Activated T-helper 2 cell treated with anti-CD3 and anti-CD28 coated beads, Interferon-gamma antibody, Interleukin-2, Interleukin-4, amounts not matched to agents 10 μg/mL and 5 μg/mL and 100 μg/mL, durations not matched to agents 14 hours and 24 hours and 36 hours (primary cell): ENCODE results near the gene JMJD8. TPM values are rescaled to one million over a fixed set of nuclear protein-coding genes. Genes with fewer than 3 reads are reported as not detected.

Experiments used
- DNase-seq: peaks from one replicate; pipeline ENCODE4 v3.0.0; 2021; ENCODE audit warnings: low spot score
- H3K27ac Mint-ChIP-seq: one replicate; pipeline ENCODE4 v1.8.0; 2021; ENCODE audit warnings: mixed read lengths
- H3K27me3 Mint-ChIP-seq: one replicate; pipeline ENCODE4 v1.8.0; 2021; ENCODE audit warnings: low read depth, mixed read lengths
- H3K36me3 Mint-ChIP-seq: one replicate; pipeline ENCODE4 v1.8.0; 2021; ENCODE audit warnings: low read depth, mixed read lengths
- H3K4me1 Mint-ChIP-seq: one replicate; pipeline ENCODE4 v1.8.0; 2021; ENCODE audit warnings: low read depth, mixed read lengths
- H3K4me3 Mint-ChIP-seq: one replicate; pipeline ENCODE4 v1.8.0; 2021; ENCODE audit warnings: low read depth, mild to moderate bottlenecking, moderate library complexity, mixed read lengths
- H3K9me3 Mint-ChIP-seq: one replicate; pipeline ENCODE4 v1.8.0; 2021; ENCODE audit warnings: mixed read lengths
- intact Hi-C: fragments of 100-400 bp; cut with micrococcal nuclease; formaldehyde crosslinking; loops from one replicate; pipeline ENCODE4 v1.15.1; 2023
- total RNA-seq: library from RNA; stranded (reverse); gene quantifications from 2 replicates; pipeline ENCODE4 v1.2.3, GENCODE V29; 2022

Gene JMJD8
- total RNA-seq, 1 donor from 2014 or later = 48.8 TPM

- Mint-ChIP-seq H3K36me3 (peaks cover 34% of the 10 kb centered on the region), H3K4me3 (peak overlapping the region; percentile 47), H3K9me3 (no peaks in the 10 kb centered on the region), H3K27ac (no peak overlapping the region), H3K4me1 (peaks cover 18% of the 10 kb centered on the region), H3K27me3 (no peaks in the 10 kb centered on the region)
- DNase-seq = no peak
- intact Hi-C loops = no loop called here
These were observed 1.8 kb upstream of the JMJD8 start for GRCh38 chr16:685967-686366.

DNA sequence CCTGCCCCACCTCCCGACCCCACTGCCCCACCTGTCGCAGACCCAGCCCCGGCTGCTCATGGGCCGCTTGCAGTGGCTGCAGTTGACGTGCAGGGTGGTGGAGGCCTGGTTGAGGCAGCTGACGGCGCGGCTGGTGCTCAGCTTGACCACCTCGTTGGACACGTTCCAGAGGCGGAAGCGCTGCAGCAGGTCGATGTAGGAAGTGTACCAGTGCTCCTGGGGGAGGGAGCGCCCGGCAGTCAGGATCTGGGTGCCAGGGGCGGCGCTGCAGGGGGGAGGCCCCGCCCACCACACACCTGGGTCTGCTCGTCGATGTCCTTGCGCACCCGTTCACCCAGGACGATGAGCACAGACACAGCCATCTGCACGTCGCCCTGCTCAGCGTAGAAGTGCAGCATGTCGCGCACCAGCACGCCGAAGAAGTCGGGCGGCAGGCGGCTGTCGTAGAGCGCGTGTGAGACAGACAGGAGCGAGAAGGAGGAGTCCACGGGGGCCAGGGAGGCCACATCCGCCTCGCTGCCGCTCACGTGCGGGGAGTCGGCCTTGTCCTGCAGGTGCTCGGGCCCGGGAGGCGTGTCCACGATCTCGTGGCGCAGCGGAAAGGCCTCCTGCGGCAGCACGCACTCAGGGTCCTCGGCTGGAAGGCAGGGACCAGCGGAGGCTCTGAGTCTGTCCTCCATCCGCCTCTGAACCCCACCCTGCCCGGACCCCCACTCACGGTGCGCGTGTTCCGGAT, 995 bp upstream of the JMJD8 start:
- H3K27ac Mint-ChIP-seq = no peak overlapping the region
- H3K4me3 Mint-ChIP-seq = no peak overlapping the region
- H3K4me1 Mint-ChIP-seq = peaks cover 18% of the 10 kb centered on the region
- no peak for DNase-seq
- H3K36me3 Mint-ChIP-seq = peaks cover 33% of the 10 kb centered on the region
- H3K27me3 Mint-ChIP-seq = no peaks in the 10 kb centered on the region
- intact Hi-C loops = loop anchor here (5.0 kb wide), 2 partner anchors 48 to 98 kb away; partner anchors contain the start of gene METTL26
- no peaks in the 10 kb centered on the region for H3K9me3 Mint-ChIP-seq

DNA sequence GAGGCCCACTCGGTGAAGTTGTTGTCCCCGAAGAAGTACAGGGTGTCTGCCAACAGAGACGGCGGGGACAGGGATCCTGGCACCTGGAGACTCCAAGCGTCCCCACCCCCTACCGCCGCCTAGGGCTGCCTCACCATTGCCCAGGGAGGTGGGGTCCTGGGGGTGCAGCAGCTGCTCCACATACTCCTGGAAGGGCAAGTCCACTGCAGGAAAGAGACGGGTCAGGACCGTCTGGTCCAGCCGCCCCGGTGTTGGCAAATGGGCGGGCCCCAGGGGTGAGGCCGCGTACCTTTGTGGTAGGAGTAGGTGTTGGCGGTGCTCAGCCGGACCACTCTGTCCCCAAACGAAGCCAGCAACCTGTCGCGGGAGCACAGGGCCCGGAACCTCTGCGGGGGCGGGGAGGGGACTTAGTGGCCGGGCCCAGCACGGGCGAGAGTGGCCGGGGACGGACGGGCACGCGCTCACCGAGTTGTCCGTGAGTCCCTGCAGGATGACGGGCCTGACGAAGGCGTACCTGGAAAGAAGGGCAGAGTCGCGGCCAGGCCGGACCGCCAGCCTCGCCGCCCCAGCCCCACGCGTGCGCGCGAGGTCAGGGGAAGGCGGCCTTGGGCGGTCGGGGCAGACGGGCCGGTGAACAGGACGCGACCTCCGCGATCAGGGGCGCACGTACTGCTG, 601 bp downstream of the JMJD8 start:
- no peaks in the 10 kb centered on the region for H3K27me3 Mint-ChIP-seq
- no peak for DNase-seq
- H3K9me3 Mint-ChIP-seq = no peaks in the 10 kb centered on the region
- peaks cover 14% of the 10 kb centered on the region for H3K4me1 Mint-ChIP-seq
- peaks cover 32% of the 10 kb centered on the region for H3K36me3 Mint-ChIP-seq
- intact Hi-C loops = loop anchor here (5.0 kb wide), 2 partner anchors 46 to 96 kb away; partner anchors contain the start of gene METTL26
- H3K4me3 Mint-ChIP-seq = peak overlapping the region; percentile 76
- H3K27ac Mint-ChIP-seq = peak overlapping the region; percentile 52

DNA sequence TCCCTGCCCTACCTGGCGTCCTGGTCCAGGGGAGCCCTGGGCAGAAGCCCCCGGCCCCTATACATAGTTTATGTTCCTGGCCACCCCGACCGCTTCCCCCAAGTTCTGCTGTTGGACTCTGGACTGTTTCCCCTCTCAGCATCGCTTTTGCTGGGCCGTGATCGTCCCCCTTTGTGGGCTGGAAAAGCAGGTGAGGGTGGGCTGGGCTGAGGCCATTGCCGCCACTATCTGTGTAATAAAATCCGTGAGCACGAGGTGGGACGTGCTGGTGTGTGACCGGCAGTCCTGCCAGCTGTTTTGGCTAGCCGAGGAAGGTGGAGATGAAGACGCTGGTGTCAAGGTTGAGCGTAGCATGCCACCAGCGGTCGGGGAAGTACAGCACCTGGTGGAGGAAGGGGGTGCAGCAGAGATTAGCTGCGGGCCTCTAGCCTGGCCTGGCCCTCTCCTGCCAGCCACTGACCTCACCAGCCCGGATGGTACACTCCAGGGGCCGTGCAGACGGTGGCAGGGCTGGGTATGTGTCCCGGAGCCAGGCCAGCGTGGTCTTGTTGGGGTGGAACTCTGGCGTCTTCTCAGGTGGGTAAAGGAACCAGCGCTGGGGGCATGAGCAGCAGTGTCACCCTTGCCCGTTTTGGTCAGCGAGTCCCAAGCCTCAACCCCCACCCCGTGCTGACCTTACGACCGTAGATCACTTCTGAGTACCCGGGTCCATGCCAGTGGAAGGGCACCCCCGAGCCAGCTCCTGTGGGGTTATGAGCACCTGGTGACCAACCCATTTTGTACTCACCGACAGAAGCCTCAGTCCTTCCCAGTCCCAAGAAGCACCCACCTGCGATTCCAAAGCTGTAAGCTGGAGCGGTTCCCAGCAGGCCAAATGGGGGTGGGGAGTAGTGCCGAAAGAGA, 1.4 kb downstream of the JMJD8 start:
- no peak for DNase-seq
- Mint-ChIP-seq H3K9me3 (no peaks in the 10 kb centered on the region), H3K4me1 (peaks cover 14% of the 10 kb centered on the region), H3K4me3 (peak overlapping the region; percentile 76), H3K27ac (no peak overlapping the region), H3K36me3 (peaks cover 32% of the 10 kb centered on the region), H3K27me3 (no peaks in the 10 kb centered on the region)
- intact Hi-C loops = loop anchor here (5.0 kb wide), 2 partner anchors 45 to 95 kb away; partner anchors contain the start of gene METTL26

GRCh38 chr16:681746-682427, 2.2 kb downstream of the JMJD8 start:
- Mint-ChIP-seq H3K27me3 (no peaks in the 10 kb centered on the region), H3K4me1 (peaks cover 14% of the 10 kb centered on the region), H3K36me3 (peaks cover 32% of the 10 kb centered on the region), H3K9me3 (no peaks in the 10 kb centered on the region), H3K4me3 (peak overlapping the region; percentile 76), H3K27ac (no peak overlapping the region)
- no peak for DNase-seq
- intact Hi-C loops = loop anchor here (5.0 kb wide), 2 partner anchors 45 to 95 kb away; partner anchors contain the start of gene METTL26

DNA sequence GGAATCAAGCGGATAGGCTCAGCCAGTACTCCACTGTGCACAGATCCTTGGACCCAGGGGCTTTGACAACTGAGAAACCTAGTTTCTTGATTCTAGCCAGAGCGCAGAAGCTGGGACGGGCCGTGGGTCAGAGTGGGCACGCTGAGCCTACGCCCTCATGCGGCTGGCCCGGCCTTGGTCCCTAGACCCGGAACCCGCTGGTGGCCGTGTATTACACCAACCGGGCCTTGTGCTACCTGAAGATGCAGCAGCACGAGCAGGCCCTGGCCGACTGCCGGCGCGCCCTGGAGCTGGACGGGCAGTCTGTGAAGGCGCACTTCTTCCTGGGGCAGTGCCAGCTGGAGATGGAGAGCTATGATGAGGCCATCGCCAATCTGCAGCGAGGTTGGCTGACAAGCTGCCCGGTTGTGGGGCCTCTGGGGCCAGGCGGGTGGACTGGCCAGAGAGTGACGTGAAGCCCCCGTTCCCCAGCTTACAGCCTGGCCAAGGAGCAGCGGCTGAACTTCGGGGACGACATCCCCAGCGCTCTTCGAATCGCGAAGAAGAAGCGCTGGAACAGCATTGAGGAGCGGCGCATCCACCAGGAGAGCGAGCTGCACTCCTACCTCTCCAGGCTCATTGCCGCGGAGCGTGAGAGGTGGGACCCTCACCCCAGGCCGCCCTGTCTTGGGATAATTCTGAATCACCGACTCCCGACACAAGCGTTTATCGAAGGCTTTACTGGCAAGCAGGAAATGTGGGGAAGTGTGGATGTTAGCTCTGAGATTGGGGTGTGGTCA, 3.0 kb downstream of the JMJD8 start:
- peaks cover 30% of the 10 kb centered on the region for H3K36me3 Mint-ChIP-seq
- intact Hi-C loops = loop anchor here (5.0 kb wide), 2 partner anchors 44 to 94 kb away; partner anchors contain the start of gene METTL26
- H3K4me3 Mint-ChIP-seq = peak overlapping the region; percentile 76
- DNase-seq = no peak
- peaks cover 14% of the 10 kb centered on the region for H3K4me1 Mint-ChIP-seq
- no peaks in the 10 kb centered on the region for H3K9me3 Mint-ChIP-seq
- no peaks in the 10 kb centered on the region for H3K27me3 Mint-ChIP-seq
- no peak overlapping the region for H3K27ac Mint-ChIP-seq

DNA sequence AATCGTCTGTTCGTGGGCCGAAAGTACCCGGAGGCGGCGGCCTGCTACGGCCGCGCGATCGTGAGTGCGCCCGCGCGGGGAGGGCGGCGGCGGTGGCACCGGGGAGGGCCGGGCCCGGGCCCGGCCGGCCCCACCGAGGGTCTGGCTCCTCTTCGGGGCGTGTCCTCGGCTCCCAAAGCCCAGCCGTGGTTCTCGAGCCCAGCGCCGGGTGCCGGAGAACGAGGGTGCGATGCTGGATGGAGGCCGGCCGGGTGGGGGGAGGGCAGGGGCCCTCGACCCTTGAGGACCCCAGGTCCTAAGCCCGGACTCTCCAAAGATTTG, 3.5 kb downstream of the JMJD8 start:
- no peaks in the 10 kb centered on the region for H3K9me3 Mint-ChIP-seq
- H3K36me3 Mint-ChIP-seq = peaks cover 25% of the 10 kb centered on the region
- no peak overlapping the region for H3K27ac Mint-ChIP-seq
- DNase-seq = no peak
- H3K4me3 Mint-ChIP-seq = peak overlapping the region; percentile 76
- peaks cover 12% of the 10 kb centered on the region for H3K4me1 Mint-ChIP-seq
- H3K27me3 Mint-ChIP-seq = no peaks in the 10 kb centered on the region
- intact Hi-C loops = loop anchor here (5.0 kb wide), 2 partner anchors 43 to 93 kb away; partner anchors contain the start of gene METTL26

GRCh38 chr16:679814-680624, 4.1 kb downstream of the JMJD8 start, which contains the start of gene STUB1:
Gene STUB1, plus strand, starts transcription at chr16:680410. Its CDS starts 116 bp downstream, at chr16:680526.
- H3K4me1 Mint-ChIP-seq = peaks cover 12% of the 10 kb centered on the region
- H3K27ac Mint-ChIP-seq = peak within 1 kb of the TSS; percentile 78
- H3K4me3 Mint-ChIP-seq = peak within 1 kb of the TSS; percentile 82
- peaks cover 25% of the 10 kb centered on the region for H3K36me3 Mint-ChIP-seq
- H3K27me3 Mint-ChIP-seq = peaks cover 3% of the 10 kb centered on the region
- intact Hi-C loops = loop anchor here (5.0 kb wide), 2 partner anchors 43 to 93 kb away; partner anchors contain the start of gene METTL26
- H3K9me3 Mint-ChIP-seq = no peaks in the 10 kb centered on the region
- DNase-seq = peak; percentile 82

- Mint-ChIP-seq H3K4me1 (peaks cover 12% of the 10 kb centered on the region), H3K36me3 (peaks cover 25% of the 10 kb centered on the region), H3K27ac (peak overlapping the region; percentile 26), H3K9me3 (no peaks in the 10 kb centered on the region), H3K4me3 (peak overlapping the region; percentile 70), H3K27me3 (peaks cover 4% of the 10 kb centered on the region)
- DNase-seq = peak; percentile 54
- intact Hi-C loops = no loop called here
These were observed 5.0 kb downstream of the JMJD8 start for GRCh38 chr16:678858-679813.

GRCh38 chr16:678209-678857, 5.8 kb downstream of the JMJD8 start:
- peaks cover 24% of the 10 kb centered on the region for H3K36me3 Mint-ChIP-seq
- H3K27ac Mint-ChIP-seq = no peak overlapping the region
- H3K9me3 Mint-ChIP-seq = no peaks in the 10 kb centered on the region
- H3K27me3 Mint-ChIP-seq = peaks cover 4% of the 10 kb centered on the region
- peaks cover 12% of the 10 kb centered on the region for H3K4me1 Mint-ChIP-seq
- H3K4me3 Mint-ChIP-seq = no peak overlapping the region
- no peak for DNase-seq
- intact Hi-C loops = no loop called here
